HG03342 (cell line): ENCODE data around the gene HNRNPM.

Experiments
- ATAC-seq: cut with Tn5 transposase; IDR thresholded peaks from one replicate; pipeline ENCODE4 v1.9.1; 2021; ENCODE audit warnings: mild to moderate bottlenecking, moderate library complexity; ENCODE audit not compliant: unreplicated experiment

The HNRNPM gene

GRCh38 chr19:8485561-8486371, 41.0 kb downstream of the HNRNPM start:
- no peak for ATAC-seq

DNA sequence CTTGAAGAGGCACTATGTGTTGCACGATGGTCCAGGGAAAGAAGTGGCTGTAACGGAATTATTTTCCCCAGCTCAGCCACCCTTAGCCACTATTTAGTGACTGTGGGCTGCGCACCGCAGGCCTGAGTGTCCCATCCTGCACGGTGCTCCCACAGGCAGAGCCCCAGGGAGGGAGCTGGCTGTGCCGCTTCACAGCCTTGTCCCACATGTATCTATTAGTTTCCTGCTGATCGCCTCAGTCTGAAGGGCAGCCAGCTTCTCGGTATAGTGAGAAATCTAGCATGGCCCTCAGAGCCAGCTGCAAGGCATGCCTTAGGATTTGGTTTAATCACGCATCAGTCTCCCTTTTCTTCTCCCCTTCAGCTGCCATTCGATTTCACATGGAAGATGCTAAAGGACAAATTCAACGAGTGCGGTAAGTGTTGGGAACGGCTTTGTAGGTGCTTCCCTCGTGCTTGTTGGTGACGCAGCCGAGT, 41.9 kb downstream of the HNRNPM start:
- no peak for ATAC-seq

DNA sequence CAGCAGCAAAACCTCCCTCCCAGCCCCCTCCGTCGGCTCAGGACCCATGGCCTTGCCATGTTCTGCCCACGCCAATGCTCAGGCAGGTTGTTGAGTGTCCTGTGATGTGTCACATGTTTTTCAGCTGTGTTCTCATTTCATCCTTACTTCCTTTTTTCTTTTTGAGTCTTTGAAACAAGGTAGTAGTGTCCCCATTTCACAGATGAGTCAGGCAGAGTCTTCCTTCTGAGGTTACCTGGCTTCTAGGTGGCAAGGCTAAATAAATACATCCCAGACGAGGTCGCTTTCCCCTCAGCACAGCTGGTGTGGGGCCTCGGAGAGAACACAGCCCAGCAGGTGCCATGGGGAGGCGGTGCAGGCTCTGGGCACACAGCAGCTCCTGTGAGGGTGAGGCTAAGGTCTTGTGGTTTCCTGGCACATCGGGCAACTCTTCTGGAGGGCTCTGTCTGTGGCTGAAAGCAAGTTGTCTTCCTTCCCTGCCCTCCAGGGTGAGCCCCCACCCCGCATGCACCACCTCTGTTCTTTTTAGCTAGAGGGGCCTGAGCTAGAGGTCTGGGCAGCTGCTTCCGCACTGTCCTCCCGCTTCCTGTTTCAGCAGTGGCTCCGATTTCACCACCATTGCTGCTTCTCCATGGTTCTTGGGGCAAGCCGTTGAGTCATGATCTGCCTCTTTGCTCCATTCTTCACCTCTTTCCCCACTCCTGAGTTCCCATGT, 42.5 kb downstream of the HNRNPM start:
- ATAC-seq: peak; percentile 64

DNA sequence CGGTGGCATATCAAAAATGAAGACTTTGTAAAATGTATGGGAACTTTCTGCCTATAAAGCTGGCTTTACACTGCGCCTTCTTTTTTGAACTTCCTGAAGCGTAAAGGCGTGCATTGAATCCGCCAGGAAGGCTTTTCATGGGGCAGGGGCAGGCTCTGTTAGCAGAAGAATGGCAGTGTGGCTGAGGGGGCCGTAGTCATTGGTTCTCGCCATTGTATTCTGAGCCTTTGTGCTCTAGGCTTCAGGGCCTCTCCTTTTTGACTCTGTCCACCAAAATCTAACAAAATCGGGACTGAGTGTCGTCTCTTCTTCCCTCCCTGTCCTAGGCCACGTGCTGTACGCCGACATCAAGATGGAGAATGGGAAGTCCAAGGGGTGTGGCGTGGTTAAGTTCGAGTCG, 43.6 kb downstream of the HNRNPM start:
- no peak for ATAC-seq

DNA sequence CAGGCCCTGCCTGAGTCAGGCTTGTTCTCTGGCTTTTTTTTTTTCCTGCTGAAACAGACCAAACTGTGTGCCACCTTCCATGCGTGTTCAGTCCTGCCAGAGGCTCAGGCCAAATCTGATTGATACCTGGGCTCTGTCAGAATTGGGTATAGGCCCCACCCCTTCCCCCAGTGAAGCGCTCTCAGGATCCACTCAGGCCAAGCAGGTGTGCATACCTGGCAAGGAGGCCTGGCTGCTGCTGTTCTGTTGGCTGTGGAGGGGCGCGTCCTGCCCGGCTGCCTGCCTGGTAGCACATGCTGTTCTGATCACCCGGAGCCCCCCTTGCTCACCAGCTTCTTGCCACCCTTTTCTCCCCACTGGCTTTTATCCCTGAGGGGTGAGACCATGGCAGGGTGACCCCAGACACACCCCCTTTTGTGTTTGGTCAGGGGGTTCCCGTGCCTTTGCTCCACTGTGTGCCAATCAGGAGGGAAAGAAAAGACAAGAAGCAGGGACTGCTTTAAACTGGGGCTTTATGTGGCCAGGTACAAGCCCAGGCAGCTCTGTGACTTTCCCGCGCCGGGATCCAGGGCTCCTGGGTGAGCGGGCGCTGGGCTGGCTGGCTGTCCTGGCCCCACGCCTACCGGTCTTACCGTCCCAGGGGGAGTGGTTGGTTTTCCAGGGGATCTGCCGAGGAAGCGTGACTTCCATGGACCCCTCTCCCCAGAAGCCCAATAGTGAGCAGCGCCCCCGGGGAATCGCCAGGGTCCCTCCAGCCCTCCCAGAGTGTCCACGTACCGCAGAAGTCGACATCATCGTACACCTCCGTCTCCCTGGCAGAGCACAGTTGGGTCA, 45.0 kb downstream of the HNRNPM start:
- ATAC-seq: no peak

DNA sequence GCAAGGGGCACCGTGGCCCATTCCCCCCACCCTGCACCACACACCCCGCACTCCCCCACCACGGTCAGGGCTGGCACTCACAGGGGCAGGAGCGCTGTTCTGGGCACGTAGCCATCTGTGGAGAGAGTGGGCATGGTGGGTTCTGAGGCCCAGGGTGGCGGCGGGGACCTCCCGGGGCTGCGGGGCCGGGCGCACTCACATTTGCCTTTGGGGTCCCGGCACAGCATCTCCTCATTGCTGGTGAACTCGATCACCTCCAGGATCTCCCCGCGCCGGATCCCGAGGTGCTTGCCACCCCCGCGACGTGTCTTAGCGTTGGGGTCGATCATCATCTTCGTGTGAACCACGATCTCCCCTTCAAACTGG, 45.6 kb downstream of the HNRNPM start:
- ATAC-seq: no peak

- ATAC-seq: no peak
Observed at GRCh38 chr19:8490873-8491272, 46.1 kb downstream of the HNRNPM start.

- no peak for ATAC-seq
Observed at GRCh38 chr19:8491574-8491973, 46.8 kb downstream of the HNRNPM start.

DNA sequence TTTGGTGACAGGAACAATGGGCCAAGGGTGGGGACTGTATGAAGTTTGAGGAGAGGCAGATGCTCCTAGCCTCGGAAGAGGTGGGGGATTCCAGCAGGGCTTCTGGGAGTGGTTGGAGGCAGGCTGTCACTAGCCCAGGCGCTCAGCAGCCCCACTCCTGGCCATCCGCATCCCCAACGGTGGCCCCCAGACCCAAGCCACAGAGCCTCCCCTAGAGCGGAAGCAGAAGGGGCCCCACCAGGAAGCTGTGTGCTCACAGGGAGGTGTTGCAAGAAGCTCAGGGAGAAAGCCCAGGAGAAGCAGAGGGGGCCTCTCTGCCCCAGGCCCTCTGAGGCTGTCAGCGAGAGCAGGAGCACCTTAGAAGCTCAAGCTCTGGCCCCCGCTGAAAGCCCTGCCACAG, 49.4 kb downstream of the HNRNPM start:
- no peak for ATAC-seq

DNA sequence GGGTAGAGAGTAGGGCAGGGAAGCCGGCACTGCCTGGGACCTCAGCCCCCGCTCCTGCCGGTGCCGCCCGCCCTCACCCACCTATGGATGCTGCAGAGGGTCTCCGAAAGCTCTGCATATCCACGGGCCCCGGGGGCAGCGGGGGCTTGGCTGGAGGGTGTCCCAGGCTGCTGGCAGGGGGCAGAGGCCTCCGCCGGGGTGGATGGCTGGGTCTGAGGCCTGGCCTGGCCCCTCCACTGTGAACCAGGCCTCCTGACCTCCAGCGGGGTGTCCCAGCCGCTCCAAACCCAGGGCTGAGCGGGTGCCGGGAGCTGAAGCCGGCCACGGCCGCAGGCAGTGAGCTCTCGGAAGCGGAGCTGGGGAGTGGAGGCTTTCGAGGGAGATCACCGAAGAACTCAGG, 53.5 kb downstream of the HNRNPM start:
- no peak for ATAC-seq

DNA sequence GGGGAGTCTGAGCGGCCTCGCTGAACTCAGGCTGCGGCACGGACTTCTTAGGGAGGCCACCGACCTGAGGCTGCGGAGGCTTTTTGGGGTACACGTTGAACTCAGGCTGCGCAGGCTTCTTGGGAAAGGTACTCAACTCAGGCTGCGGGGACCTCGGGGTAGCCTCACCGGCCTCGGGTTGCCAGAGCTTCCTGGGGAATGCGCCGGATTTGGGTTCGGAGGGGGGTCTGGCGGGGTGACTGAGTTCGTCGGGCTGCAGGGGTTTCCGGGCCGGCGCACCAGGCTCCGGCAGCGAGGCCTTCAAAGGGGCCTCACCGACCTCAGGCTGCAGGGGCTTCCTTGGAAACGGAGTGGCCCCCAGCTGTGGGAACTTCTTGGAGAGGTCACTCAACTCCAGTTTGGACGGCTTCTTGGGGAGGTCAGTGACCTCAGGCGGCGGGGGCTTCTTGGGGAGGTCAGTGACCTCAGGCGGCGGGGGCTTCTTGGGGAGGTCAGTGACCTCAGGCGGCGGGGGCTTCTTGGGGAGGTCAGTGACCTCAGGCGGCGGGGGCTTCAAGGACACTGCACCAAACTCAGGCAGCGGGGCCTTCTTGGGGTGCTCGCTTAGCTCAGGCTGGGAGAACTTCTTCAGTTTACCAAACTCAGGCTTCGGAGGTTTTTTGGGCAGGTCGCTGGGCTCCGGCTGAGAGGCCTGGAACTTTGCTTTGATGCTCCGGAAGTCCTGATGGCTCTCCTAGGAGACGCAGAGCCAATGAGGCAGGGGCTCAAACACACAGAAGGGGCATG, 54.5 kb downstream of the HNRNPM start:
- no peak for ATAC-seq

DNA sequence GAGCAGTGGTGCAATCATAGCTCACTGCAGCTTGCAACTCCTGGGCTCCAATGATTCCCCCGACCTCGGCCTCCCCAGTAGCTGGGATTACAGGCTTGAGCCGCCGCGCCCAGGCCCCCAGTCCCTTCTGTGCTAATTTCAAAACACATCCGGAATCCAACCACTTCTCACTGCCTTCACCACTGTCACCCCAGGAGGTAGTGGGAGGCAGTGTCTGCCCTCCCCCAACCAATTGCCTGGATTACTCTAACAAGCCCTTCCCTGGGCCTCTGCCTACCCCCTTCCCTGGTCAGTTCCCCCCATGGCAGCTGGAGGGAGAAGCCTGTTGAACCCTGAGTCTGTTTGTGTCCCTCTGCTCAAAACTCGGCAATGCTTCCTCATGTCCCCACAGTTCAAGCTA, 55.4 kb downstream of the HNRNPM start:
- no peak for ATAC-seq

- no peak for ATAC-seq
Observed at GRCh38 chr19:8501516-8501915, 56.7 kb downstream of the HNRNPM start.

GRCh38 chr19:8501981-8502380, 57.2 kb downstream of the HNRNPM start:
- no peak for ATAC-seq

DNA sequence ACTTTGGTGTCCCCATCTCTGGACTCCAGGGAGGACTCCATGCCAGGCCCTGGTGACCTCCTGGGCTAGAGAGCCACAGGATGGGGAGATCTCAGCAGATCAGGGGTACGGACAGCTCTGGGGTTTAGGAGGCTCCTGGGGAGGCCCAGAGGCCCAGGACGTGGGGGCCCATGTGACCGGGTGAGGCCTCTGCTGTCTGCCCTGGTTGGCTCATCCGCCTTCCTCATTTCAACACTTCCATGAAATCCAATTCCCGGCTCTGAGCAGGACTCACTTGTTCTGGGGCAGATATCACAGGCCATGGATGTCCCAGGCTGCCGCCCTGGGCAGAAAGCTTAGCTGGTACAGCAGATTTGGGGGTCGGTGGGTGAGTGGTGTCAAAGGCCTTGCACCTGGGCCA, 58.7 kb downstream of the HNRNPM start:
- ATAC-seq: no peak

- no peak for ATAC-seq
Observed at GRCh38 chr19:8504171-8504570, 59.4 kb downstream of the HNRNPM start.

DNA sequence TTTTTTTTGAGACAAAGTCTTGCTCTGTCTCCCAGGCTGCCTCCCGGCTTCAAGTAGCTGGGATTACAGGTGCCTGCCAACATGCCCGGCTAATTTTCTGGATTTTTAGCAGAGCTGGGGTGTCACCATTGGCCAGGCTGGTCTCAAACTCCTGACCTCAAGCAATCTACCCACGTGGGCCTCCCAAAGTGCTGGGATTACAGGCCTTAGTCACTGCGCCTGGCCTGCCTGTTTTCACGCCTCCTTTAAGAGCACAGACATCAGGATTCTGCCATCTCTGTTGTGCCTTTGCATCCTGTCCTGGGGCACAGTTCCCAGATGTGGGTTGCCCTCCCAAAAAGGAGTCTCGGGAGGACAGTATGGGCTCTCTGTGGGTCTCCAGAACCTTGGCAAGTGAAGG, 60.1 kb downstream of the HNRNPM start:
- no peak for ATAC-seq

GRCh38 chr19:8505680-8506401, 61.1 kb downstream of the HNRNPM start:
- peak; percentile 44 for ATAC-seq

- ATAC-seq: no peak
Observed at GRCh38 chr19:8506402-8506957, 61.7 kb downstream of the HNRNPM start.
